ENCODE results near the gene CUL4B.
"Not testable (repeated sequence)": the region's sequence is repeated elsewhere in the genome, so short reads cannot be mapped to it uniquely, and the experiment has no call there.

The CUL4B gene

DNA sequence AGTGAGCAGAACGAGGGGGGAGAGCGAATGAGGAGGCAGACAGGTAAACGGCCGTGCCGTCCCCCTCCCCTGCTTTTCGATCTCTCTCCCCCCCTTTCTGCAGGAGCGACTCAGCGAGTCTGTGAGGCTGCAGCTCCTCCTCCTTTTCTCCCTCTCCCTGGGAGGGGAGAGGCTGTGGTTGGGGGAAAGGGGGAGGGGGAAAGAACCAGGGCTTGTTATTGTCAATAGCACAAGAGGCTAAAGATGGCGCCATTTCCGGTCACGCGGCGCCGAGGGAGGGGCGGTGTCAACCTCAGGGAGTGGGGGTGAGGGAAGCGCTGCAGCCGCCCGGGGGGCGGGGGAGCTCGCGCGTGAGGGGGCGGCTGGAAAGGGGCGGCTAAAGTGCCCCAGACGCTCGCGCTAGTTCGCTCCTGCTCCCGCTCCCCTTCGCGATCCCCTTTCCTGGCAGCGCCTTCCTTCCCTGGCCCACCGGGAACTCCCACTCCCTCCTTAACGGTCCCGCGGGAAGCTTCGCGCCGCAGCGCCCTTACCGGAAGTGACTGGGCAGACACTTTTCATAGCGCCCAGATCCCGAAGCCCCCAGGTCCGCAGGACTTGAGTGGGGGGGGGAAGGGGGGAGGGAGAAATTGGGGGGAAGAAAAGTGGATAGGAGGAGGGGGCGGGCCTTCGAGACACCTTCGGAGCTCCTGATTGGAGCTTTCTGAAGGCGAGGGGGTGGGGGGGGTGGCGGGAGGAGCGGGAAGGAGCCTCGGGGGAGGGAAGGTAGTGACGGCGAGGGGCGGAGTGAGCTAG lies at the start of gene CUL4B:
TSS of gene CUL4B (minus strand) at position 121 of the 792 bp plus-strand sequence. CDS start 324 bp downstream, outside the sequence.
- Histone ChIP-seq H3K9me3 (ENCODE audit: control insufficient read depth, insufficient read depth, low read length) (no peaks in the 10 kb centered on the region), H3K27me3 (ENCODE audit: control insufficient read depth, insufficient read depth, low read length) (no peaks in the 10 kb centered on the region), H3K36me3 (ENCODE audit: control insufficient read depth, insufficient read depth, low read length) (peaks cover 16% of the 10 kb centered on the region), H3K27ac (ENCODE audit: low read depth, low read length) (peak within 1 kb of the TSS; percentile 99), H3K4me1 (ENCODE audit: control insufficient read depth, insufficient read depth, low read length) (peaks cover 16% of the 10 kb centered on the region), H3K4me3 (ENCODE audit: low read depth, low read length) (peak within 1 kb of the TSS; percentile 89), H3K9ac (ENCODE audit: low read depth, low read length) (peak within 1 kb of the TSS; percentile 95)

DNA sequence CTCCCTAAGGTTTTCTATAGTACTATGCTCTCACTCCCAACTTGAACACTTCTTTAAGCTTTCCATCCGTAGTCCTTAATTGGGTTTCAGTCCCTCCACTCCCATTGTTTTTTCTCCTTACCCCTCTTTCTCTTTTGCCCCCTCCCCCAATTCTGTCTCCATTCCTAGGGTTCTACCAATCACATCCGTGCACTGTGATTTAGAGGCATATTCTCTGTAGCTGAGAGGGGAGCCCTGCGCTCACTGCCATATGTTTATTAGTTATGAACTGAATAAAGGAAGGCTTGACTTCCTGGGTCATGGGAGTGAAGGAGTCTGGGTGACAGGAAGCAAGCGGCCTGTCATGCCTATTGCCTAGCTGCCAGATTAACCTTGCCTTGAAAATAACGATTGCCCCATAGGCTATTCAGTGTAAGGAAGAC lies 43.6 kb upstream of the CUL4B start:
- Histone ChIP-seq H3K27ac (ENCODE audit: low read depth, low read length) (peak overlapping the region; percentile 88), H3K36me3 (ENCODE audit: control insufficient read depth, insufficient read depth, low read length) (peaks cover 28% of the 10 kb centered on the region), H3K4me3 (ENCODE audit: low read depth, low read length) (peak overlapping the region; percentile 92)

GRCh38 chrX:120603707-120604360 lies 43.1 kb upstream of the CUL4B start, which contains the start of gene MCTS1:
TSS of gene MCTS1 (plus strand) at chrX:120604101. CDS start at chrX:120604237, 136 bp downstream.
- Histone ChIP-seq H3K9ac (ENCODE audit: low read depth, low read length) (peak within 1 kb of the TSS; percentile 75), H3K9me3 (ENCODE audit: control insufficient read depth, insufficient read depth, low read length) (no peaks in the 10 kb centered on the region), H3K36me3 (ENCODE audit: control insufficient read depth, insufficient read depth, low read length) (peaks cover 23% of the 10 kb centered on the region), H3K4me3 (ENCODE audit: low read depth, low read length) (peak within 1 kb of the TSS; percentile 92), H3K27me3 (ENCODE audit: control insufficient read depth, insufficient read depth, low read length) (no peaks in the 10 kb centered on the region), H3K27ac (ENCODE audit: low read depth, low read length) (peak within 1 kb of the TSS; percentile 88), H3K4me1 (ENCODE audit: control insufficient read depth, insufficient read depth, low read length) (no peaks in the 10 kb centered on the region)

More for the DNA sequence above, 43.6 kb upstream of the CUL4B start:
- no peaks in the 10 kb centered on the region for H3K27me3 ChIP-seq (ENCODE audit: control insufficient read depth, insufficient read depth, low read length)
- H3K4me1 ChIP-seq (ENCODE audit: control insufficient read depth, insufficient read depth, low read length): no peaks in the 10 kb centered on the region
- H3K9me3 ChIP-seq (ENCODE audit: control insufficient read depth, insufficient read depth, low read length): no peaks in the 10 kb centered on the region
- peak overlapping the region; percentile 75 for H3K9ac ChIP-seq (ENCODE audit: low read depth, low read length)

- Histone ChIP-seq H3K4me3 (ENCODE audit: low read depth, low read length) (no peak overlapping the region), H3K9me3 (ENCODE audit: control insufficient read depth, insufficient read depth, low read length) (no peaks in the 10 kb centered on the region), H3K27me3 (ENCODE audit: control insufficient read depth, insufficient read depth, low read length) (no peaks in the 10 kb centered on the region), H3K9ac (ENCODE audit: low read depth, low read length) (no peak overlapping the region), H3K4me1 (ENCODE audit: control insufficient read depth, insufficient read depth, low read length) (no peaks in the 10 kb centered on the region), H3K36me3 (ENCODE audit: control insufficient read depth, insufficient read depth, low read length) (no peaks in the 10 kb centered on the region), H3K27ac (ENCODE audit: low read depth, low read length) (no peak overlapping the region)
Observed at GRCh38 chrX:120585702-120586101, 24.9 kb upstream of the CUL4B start.

- Histone ChIP-seq H3K36me3 (ENCODE audit: control insufficient read depth, insufficient read depth, low read length) (no peaks in the 10 kb centered on the region), H3K27me3 (ENCODE audit: control insufficient read depth, insufficient read depth, low read length) (0 out of 2 replicates have a peak, but pooled peaks cover 3% of the 10 kb centered on the region), H3K4me3 (ENCODE audit: low read depth, low read length) (no peak overlapping the region), H3K27ac (ENCODE audit: low read depth, low read length) (no peak overlapping the region), H3K9me3 (ENCODE audit: control insufficient read depth, insufficient read depth, low read length) (peaks cover 3% of the 10 kb centered on the region; the same call in 1 of the 2 replicates), H3K9ac (ENCODE audit: low read depth, low read length) (no peak overlapping the region), H3K4me1 (ENCODE audit: control insufficient read depth, insufficient read depth, low read length) (no peaks in the 10 kb centered on the region; the same call in 1 of the 2 replicates)
Observed at GRCh38 chrX:120575379-120576114, 14.8 kb upstream of the CUL4B start.

- H3K9me3 ChIP-seq (ENCODE audit: control insufficient read depth, insufficient read depth, low read length); H3K4me1 ChIP-seq (ENCODE audit: control insufficient read depth, insufficient read depth, low read length); H3K27me3 ChIP-seq (ENCODE audit: control insufficient read depth, insufficient read depth, low read length); H3K36me3 ChIP-seq (ENCODE audit: control insufficient read depth, insufficient read depth, low read length); H3K27ac ChIP-seq (ENCODE audit: low read depth, low read length); H3K4me3 ChIP-seq (ENCODE audit: low read depth, low read length); H3K9ac ChIP-seq (ENCODE audit: low read depth, low read length): not testable (repeated sequence)
Observed at GRCh38 chrX:120573806-120574205, 13.0 kb upstream of the CUL4B start.

DNA sequence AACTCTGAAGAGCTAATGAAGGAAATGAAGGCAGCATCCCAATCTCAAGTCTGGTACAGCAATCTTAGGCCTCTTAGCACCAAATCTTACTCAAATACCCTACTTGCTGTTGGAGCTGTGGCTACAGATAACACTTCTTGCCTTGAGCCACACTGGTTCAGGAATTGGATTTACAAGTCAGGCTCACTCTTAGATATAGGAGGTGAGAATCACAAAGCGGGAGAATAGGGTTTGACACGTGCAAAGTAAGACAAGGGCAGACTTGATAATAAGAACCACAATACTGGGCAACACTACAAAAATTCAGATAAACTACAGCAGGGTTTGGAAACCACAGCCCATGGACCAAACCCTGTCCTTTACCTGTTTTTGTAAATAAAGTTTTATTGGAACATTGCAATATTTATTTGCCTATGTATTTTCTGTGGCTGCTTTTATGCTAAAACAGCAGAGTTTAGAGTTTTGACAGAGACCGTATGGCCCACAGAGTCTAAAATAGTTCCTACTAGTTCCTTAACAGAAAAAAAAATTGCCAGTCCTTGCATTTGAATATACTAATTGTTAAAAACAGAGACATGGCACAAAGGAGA lies 9.3 kb upstream of the CUL4B start:
- Histone ChIP-seq H3K27ac (ENCODE audit: low read depth, low read length) (no peak overlapping the region), H3K36me3 (ENCODE audit: control insufficient read depth, insufficient read depth, low read length) (no peaks in the 10 kb centered on the region), H3K4me1 (ENCODE audit: control insufficient read depth, insufficient read depth, low read length) (no peaks in the 10 kb centered on the region; the same call in 1 of the 2 replicates), H3K9ac (ENCODE audit: low read depth, low read length) (no peak overlapping the region), H3K9me3 (ENCODE audit: control insufficient read depth, insufficient read depth, low read length) (peaks cover under 1% of the 10 kb centered on the region; the same call in 1 of the 2 replicates), H3K4me3 (ENCODE audit: low read depth, low read length) (no peak overlapping the region), H3K27me3 (ENCODE audit: control insufficient read depth, insufficient read depth, low read length) (no peaks in the 10 kb centered on the region)

DNA sequence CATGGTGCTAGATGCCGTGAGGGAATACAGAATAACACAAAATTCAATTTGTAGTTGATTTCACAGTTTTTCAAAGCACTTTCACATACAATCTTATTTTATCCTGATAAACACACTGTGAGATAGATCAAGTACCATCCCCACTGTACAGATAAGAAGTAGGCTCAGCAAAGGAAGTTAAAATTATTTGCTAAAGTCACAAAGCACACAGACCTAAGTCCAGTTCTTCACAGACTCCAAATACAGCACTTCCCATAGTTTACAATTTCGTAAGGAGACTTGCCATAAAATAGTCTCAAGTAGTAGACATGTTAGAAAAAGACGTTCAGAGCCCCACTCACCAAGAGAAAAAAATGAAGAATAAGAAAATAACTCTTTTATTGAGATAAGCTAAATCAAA lies 7.8 kb upstream of the CUL4B start:
- Histone ChIP-seq H3K27me3 (ENCODE audit: control insufficient read depth, insufficient read depth, low read length) (no peaks in the 10 kb centered on the region), H3K9ac (ENCODE audit: low read depth, low read length) (no peak overlapping the region), H3K27ac (ENCODE audit: low read depth, low read length) (no peak overlapping the region), H3K9me3 (ENCODE audit: control insufficient read depth, insufficient read depth, low read length) (no peaks in the 10 kb centered on the region), H3K4me3 (ENCODE audit: low read depth, low read length) (no peak overlapping the region), H3K36me3 (ENCODE audit: control insufficient read depth, insufficient read depth, low read length) (no peaks in the 10 kb centered on the region), H3K4me1 (ENCODE audit: control insufficient read depth, insufficient read depth, low read length) (no peaks in the 10 kb centered on the region)

- Histone ChIP-seq H3K9me3 (ENCODE audit: control insufficient read depth, insufficient read depth, low read length) (no peaks in the 10 kb centered on the region), H3K36me3 (ENCODE audit: control insufficient read depth, insufficient read depth, low read length) (no peaks in the 10 kb centered on the region), H3K4me1 (ENCODE audit: control insufficient read depth, insufficient read depth, low read length) (no peaks in the 10 kb centered on the region; the same call in 1 of the 2 replicates), H3K9ac (ENCODE audit: low read depth, low read length) (no peak overlapping the region), H3K27ac (ENCODE audit: low read depth, low read length) (no peak overlapping the region), H3K4me3 (ENCODE audit: low read depth, low read length) (no peak overlapping the region), H3K27me3 (ENCODE audit: control insufficient read depth, insufficient read depth, low read length) (no peaks in the 10 kb centered on the region)
Observed at GRCh38 chrX:120568035-120568434, 7.3 kb upstream of the CUL4B start.

GRCh38 chrX:120566817-120567216 lies 6.1 kb upstream of the CUL4B start:
- no peak overlapping the region for H3K9ac ChIP-seq (ENCODE audit: low read depth, low read length)
- H3K27me3 ChIP-seq (ENCODE audit: control insufficient read depth, insufficient read depth, low read length): no peaks in the 10 kb centered on the region
- H3K4me1 ChIP-seq (ENCODE audit: control insufficient read depth, insufficient read depth, low read length): peaks cover 11% of the 10 kb centered on the region
- H3K4me3 ChIP-seq (ENCODE audit: low read depth, low read length): no peak overlapping the region
- no peaks in the 10 kb centered on the region for H3K9me3 ChIP-seq (ENCODE audit: control insufficient read depth, insufficient read depth, low read length)
- no peak overlapping the region for H3K27ac ChIP-seq (ENCODE audit: low read depth, low read length)
- H3K36me3 ChIP-seq (ENCODE audit: control insufficient read depth, insufficient read depth, low read length): no peaks in the 10 kb centered on the region
